Sigmoid colon (tissue), 4 donors: Measurements from ENCODE around the gene REN.

Source experiments
- EP300 ChIP-seq, 4 donors: sonication (generic); formaldehyde crosslinking; IDR thresholded peaks; one replicate each; pipeline ENCODE4 v1.6.1; 2017; ENCODE audit warnings: antibody characterized with exemption in 4 of 4
- POLR2A ChIP-seq, 2 donors: fragments of 450-650 bp; IDR thresholded peaks; one replicate each; pipeline ENCODE4 v1.6.1; 2016; ENCODE audit warnings: antibody characterized with exemption in 2 of 2, mild to moderate bottlenecking in 2 of 2, moderate library complexity in 2 of 2
- POLR2AphosphoS5 ChIP-seq, 4 donors: sonication (generic); formaldehyde crosslinking; IDR thresholded peaks; one replicate each; pipeline ENCODE4 v1.6.1; 2017; ENCODE audit warnings: antibody characterized with exemption in 4 of 4
- TF ChIP-seq, protein P1 (sequence below), 4 experiments: fragments of 450-650 bp in 3 of 4; fragments of 200-600 bp in 1 of 4; IDR thresholded peaks; one replicate each; pipeline ENCODE4 v1.5.1; 2016 to 2019; ENCODE audit warnings: antibody characterized with exemption in 4 of 4, mild to moderate bottlenecking in 3 of 4, moderate library complexity in 2 of 4

DNA sequence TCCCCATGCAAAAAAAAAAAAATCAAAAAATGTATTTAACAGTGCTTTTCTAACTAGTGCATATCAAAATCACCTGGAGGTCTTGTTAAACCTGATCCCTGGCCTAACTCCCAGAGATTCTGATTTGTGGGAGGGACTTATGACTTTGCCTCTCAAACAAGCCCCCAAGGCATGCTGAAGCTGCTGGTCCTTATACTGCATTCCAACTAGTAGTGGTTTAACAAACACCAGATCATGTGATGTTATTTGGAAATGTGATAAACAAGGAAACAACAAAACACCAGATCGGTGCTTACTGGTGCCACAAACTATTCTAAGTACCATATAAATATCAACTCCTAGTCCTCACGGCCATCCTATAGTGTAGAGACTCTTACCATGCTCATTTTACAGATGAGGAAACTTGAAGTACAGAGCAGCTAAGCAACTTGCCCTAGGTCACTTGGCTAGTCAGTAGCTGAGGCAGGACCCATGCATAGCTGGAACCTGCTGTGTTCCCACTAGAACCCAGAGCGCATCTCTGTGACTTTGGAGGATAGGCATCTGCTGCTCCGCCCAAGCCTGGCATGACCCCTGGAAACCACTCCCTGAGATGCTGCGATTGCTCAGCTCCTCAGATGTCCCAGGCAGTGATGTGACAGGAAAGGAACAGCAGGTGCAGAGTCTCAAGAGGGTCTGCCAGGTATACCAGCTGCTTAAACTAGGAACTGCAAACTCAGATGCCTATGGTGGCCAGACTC lies 55.1 kb downstream of the REN start:
- TF ChIP-seq, protein P1, sequence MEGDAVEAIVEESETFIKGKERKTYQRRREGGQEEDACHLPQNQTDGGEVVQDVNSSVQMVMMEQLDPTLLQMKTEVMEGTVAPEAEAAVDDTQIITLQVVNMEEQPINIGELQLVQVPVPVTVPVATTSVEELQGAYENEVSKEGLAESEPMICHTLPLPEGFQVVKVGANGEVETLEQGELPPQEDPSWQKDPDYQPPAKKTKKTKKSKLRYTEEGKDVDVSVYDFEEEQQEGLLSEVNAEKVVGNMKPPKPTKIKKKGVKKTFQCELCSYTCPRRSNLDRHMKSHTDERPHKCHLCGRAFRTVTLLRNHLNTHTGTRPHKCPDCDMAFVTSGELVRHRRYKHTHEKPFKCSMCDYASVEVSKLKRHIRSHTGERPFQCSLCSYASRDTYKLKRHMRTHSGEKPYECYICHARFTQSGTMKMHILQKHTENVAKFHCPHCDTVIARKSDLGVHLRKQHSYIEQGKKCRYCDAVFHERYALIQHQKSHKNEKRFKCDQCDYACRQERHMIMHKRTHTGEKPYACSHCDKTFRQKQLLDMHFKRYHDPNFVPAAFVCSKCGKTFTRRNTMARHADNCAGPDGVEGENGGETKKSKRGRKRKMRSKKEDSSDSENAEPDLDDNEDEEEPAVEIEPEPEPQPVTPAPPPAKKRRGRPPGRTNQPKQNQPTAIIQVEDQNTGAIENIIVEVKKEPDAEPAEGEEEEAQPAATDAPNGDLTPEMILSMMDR (IDR thresholded peaks at IDR 0.05), result no peak
- TF ChIP-seq EP300 (IDR thresholded peaks at IDR 0.05) (no peak), POLR2A (IDR thresholded peaks at IDR 0.05) (no peak), POLR2AphosphoS5 (IDR thresholded peaks at IDR 0.05) (no peak)
